Activated CD4-positive, alpha-beta memory T cell treated with anti-CD3 and anti-CD28 coated beads for 36 hours (primary cell): Measurements from ENCODE around the gene HNRNPLL. TPM values are rescaled to one million over a fixed set of nuclear protein-coding genes. Genes with fewer than 3 reads are reported as not detected.

Experiments used
- CTCF ChIA-PET: fragments of 350-600 bp; sonication (Branson Sonifier 250); formaldehyde crosslinking; loops from one replicate; lab custom pipeline; 2021; ENCODE audit warnings: antibody characterized with exemption, inconsistent platforms; lab: Charles Lee
- POLR2A ChIA-PET: fragments of 350-600 bp; sonication (Branson Sonifier 250); formaldehyde crosslinking; loops from one replicate; lab custom pipeline; 2021; ENCODE audit warnings: antibody characterized with exemption; lab: Charles Lee
- DNase-seq: peaks from one replicate; pipeline ENCODE4 v3.0.0-alpha.2; 2020
- H3K27ac Mint-ChIP-seq: one replicate; pipeline ENCODE4 v1.8.0; 2021; ENCODE audit warnings: mixed read lengths
- H3K27me3 Mint-ChIP-seq: one replicate; pipeline ENCODE4 v1.8.0; 2021; ENCODE audit warnings: mixed read lengths
- H3K36me3 Mint-ChIP-seq: one replicate; pipeline ENCODE4 v1.8.0; 2021; ENCODE audit warnings: mixed read lengths
- H3K4me1 Mint-ChIP-seq: one replicate; pipeline ENCODE4 v1.8.0; 2021; ENCODE audit warnings: low read depth, mixed read lengths
- H3K4me3 Mint-ChIP-seq: one replicate; pipeline ENCODE4 v1.8.0; 2021; ENCODE audit warnings: mild to moderate bottlenecking, mixed read lengths
- H3K9me3 Mint-ChIP-seq: one replicate; pipeline ENCODE4 v1.8.0; 2021; ENCODE audit warnings: mixed read lengths
- intact Hi-C: fragments of 100-400 bp; cut with micrococcal nuclease; formaldehyde crosslinking; loops from one replicate; pipeline ENCODE4 v1.15.1; 2023
- total RNA-seq, 2 experiments: library from RNA; stranded (reverse); gene quantifications; one replicate each; pipeline ENCODE4 v1.2.3, GENCODE V29; 2021

HNRNPLL gene
- total RNA-seq, 2 experiments from 2014 or later: 106 to 108 TPM

DNA sequence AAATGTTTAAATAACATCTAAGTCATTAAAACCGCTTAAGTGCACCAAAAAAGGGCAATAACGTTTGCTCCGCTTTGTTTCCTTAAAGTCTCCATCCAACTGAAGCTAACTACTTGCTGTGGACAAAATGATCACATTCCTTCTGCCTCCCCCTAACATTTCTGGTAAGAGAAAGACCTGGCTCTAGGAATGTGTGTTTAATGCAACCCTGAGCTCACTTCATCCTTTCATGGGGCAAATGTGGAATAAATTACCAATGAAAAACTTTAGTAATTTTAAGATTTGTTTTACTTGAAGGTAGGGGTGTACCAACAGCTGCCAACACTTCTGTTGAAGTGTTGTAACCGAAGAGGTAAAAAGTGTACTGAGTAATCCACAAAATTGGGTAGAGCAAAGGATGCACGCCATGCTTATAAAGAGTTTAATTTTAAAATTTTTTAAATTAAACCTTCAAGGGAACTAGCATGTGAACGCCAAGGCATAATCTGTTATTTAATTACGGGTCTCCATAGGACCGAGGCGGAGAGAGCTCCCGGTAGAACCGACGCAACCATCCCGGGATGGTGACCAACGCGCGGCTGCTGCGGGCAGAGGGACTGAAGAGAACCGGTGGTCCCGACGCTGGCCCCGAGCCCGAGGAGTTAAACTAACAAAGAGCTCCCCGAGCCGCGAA is 1.1 kb downstream of the HNRNPLL start:
- Mint-ChIP-seq H3K4me3 (peak overlapping the region; percentile 92), H3K27me3 (no peaks in the 10 kb centered on the region), H3K36me3 (peaks cover 40% of the 10 kb centered on the region), H3K4me1 (peaks cover 41% of the 10 kb centered on the region), H3K27ac (peak overlapping the region; percentile 90), H3K9me3 (no peaks in the 10 kb centered on the region)
- ChIA-PET CTCF (interaction anchor here (0.7 to 10.4 kb wide), 14 partner anchors 9 to 286 kb away, joined by 3 to 110 read pairs (median 6); partner anchors contain the start of gene GALM), POLR2A (interaction anchor here (0.6 to 16.1 kb wide), 20 partner anchors 9 to 146 kb away, joined by 3 to 483 read pairs (median 10); partner anchors contain the start of genes GALM and SRSF7)
- intact Hi-C loops: loop anchor here (2.0 to 5.0 kb wide), 2 partner anchors 65 to 526 kb away; no protein-coding TSS in a partner anchor
- no peak for DNase-seq

DNA sequence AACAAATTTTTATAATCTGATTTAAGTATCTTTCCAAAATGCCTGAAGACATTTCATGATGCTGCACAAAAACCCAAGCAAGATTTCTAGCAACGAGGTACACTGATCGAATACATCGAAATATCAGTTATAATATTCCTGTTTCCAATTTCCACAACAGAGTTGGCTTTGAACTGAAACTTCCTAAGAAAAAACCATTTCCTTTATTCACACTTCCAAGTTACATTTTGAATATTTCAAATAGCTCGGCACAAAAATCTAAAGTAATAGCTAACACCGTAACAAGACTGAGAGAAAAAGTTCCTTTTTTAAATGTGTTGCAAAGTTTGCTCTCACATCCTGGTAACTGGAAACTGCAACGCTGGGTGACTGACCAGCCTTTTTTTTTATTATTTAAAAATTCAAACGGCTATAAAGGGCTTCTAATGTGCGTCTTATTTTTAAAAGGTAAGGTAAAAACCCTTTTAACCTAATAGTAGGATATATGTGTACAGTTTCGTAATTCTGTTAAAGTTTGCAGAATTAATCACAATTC is 1.7 kb downstream of the HNRNPLL start:
- H3K4me1 Mint-ChIP-seq: peaks cover 47% of the 10 kb centered on the region
- POLR2A ChIA-PET: interaction anchor here (0.7 to 16.1 kb wide), 17 partner anchors 9 to 554 kb away, joined by 3 to 483 read pairs (median 15); partner anchors contain the start of genes GALM and SRSF7
- CTCF ChIA-PET: interaction anchor here (0.7 to 10.4 kb wide), 13 partner anchors 8 to 285 kb away, joined by 3 to 110 read pairs (median 6); partner anchors contain the start of gene GALM
- DNase-seq: no peak
- H3K9me3 Mint-ChIP-seq: no peaks in the 10 kb centered on the region
- intact Hi-C loops: loop anchor here (5.0 kb wide), 1 partner anchor 526 kb away; no protein-coding TSS in a partner anchor
- peak overlapping the region; percentile 90 for H3K27ac Mint-ChIP-seq
- peaks cover 42% of the 10 kb centered on the region for H3K36me3 Mint-ChIP-seq
- H3K4me3 Mint-ChIP-seq: peak overlapping the region; percentile 92
- H3K27me3 Mint-ChIP-seq: no peaks in the 10 kb centered on the region

DNA sequence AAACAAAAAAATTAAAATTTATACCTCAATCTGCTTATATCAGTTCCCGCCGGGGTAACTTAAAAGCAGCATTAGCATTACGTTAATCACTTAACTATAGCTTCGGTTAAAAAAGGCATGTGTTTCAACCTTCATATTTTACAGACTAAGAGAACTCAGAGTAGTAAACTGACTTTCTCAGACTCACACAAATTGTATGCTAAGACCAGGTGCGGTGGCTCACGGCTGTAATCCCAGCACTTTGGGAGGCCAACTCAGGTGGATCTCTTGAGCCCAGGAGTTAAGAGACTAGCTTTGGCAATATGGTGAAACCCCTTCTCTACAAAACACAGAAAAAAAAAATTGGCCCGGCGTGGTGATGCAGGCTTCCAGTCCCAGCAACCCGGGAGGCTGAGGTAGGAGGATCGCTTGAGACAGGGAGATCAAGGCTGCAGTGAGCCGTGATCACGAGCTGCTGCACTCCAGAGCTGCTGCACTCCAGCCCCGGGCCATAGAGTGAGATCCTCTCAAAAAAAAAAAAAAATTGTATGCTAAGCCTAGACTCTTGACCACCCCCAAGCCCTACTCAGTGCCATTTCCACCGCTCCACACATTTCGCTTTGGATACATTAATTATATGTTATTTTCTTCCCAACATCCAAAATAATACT is 2.4 kb downstream of the HNRNPLL start:
- peak overlapping the region; percentile 92 for H3K4me3 Mint-ChIP-seq
- peaks cover 45% of the 10 kb centered on the region for H3K36me3 Mint-ChIP-seq
- ChIA-PET POLR2A (interaction anchor here (0.7 to 16.1 kb wide), 14 partner anchors 8 to 555 kb away, joined by 3 to 483 read pairs (median 20); partner anchors contain the start of genes GALM and SRSF7), CTCF (interaction anchor here (1.3 to 10.4 kb wide), 10 partner anchors 7 to 123 kb away, joined by 3 to 110 read pairs (median 17); partner anchors contain the start of gene GALM)
- no peaks in the 10 kb centered on the region for H3K27me3 Mint-ChIP-seq
- H3K9me3 Mint-ChIP-seq: no peaks in the 10 kb centered on the region
- intact Hi-C loops: loop anchor here (5.0 kb wide), 1 partner anchor 527 kb away; no protein-coding TSS in a partner anchor
- peak; percentile 60 for DNase-seq
- H3K27ac Mint-ChIP-seq: peak overlapping the region; percentile 90
- peaks cover 47% of the 10 kb centered on the region for H3K4me1 Mint-ChIP-seq

DNA sequence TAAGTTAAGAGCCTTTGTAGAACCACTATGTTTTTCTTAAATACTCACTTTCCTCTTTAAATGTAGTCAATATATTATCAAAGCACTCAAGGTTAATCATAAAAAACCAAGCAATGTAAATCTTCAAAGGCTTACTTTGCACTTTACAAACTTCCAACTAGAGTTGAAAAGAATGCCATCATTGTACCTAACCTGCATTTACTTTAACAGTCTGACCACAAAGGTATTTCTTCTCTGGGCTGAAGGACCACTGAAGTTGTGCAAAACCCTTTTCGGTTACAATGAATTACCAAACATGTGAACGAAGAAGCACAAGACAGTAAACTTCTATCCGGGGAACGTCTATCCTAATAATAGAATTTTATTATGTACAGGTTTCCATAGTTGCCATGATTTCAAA is 3.0 kb downstream of the HNRNPLL start:
- Mint-ChIP-seq H3K27me3 (no peaks in the 10 kb centered on the region), H3K36me3 (peaks cover 45% of the 10 kb centered on the region), H3K4me1 (peaks cover 41% of the 10 kb centered on the region), H3K4me3 (peak overlapping the region; percentile 92), H3K9me3 (no peaks in the 10 kb centered on the region), H3K27ac (peak overlapping the region; percentile 90)
- DNase-seq: no peak
- POLR2A ChIA-PET: interaction anchor here (1.5 to 16.1 kb wide), 10 partner anchors 8 to 147 kb away, joined by 8 to 483 read pairs (median 30); partner anchors contain the start of genes GALM and SRSF7
- intact Hi-C loops: loop anchor here (5.0 kb wide), 1 partner anchor 528 kb away; no protein-coding TSS in a partner anchor
- CTCF ChIA-PET: interaction anchor here (1.3 to 10.4 kb wide), 8 partner anchors 9 to 125 kb away, joined by 3 to 110 read pairs (median 8); no protein-coding TSS in a partner anchor

DNA sequence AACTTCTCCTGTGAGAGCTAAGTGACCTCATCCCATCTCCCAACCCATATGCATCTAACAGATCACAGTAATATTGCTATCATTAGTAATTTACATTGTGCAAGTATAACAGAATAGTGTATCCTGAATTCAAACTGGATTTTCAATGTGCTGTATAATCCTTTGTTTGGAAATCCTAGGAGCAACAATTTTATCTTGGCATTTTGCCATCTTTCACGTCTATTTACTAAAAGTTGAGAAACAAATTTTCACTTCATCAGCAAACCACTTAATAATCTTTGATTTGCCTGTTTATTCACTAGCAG is 3.8 kb downstream of the HNRNPLL start:
- intact Hi-C loops: no loop called here
- ChIA-PET CTCF (interaction anchor here (0.8 to 10.4 kb wide), 10 partner anchors 9 to 149 kb away, joined by 3 to 110 read pairs (median 5); partner anchors contain the start of gene GALM), POLR2A (interaction anchor here (0.9 to 16.1 kb wide), 10 partner anchors 7 to 148 kb away, joined by 4 to 483 read pairs (median 22); partner anchors contain the start of genes GALM and SRSF7)
- no peaks in the 10 kb centered on the region for H3K9me3 Mint-ChIP-seq
- no peaks in the 10 kb centered on the region for H3K27me3 Mint-ChIP-seq
- H3K27ac Mint-ChIP-seq: peak overlapping the region; percentile 90
- peak overlapping the region; percentile 92 for H3K4me3 Mint-ChIP-seq
- peaks cover 38% of the 10 kb centered on the region for H3K4me1 Mint-ChIP-seq
- H3K36me3 Mint-ChIP-seq: peaks cover 45% of the 10 kb centered on the region
- DNase-seq: no peak

DNA sequence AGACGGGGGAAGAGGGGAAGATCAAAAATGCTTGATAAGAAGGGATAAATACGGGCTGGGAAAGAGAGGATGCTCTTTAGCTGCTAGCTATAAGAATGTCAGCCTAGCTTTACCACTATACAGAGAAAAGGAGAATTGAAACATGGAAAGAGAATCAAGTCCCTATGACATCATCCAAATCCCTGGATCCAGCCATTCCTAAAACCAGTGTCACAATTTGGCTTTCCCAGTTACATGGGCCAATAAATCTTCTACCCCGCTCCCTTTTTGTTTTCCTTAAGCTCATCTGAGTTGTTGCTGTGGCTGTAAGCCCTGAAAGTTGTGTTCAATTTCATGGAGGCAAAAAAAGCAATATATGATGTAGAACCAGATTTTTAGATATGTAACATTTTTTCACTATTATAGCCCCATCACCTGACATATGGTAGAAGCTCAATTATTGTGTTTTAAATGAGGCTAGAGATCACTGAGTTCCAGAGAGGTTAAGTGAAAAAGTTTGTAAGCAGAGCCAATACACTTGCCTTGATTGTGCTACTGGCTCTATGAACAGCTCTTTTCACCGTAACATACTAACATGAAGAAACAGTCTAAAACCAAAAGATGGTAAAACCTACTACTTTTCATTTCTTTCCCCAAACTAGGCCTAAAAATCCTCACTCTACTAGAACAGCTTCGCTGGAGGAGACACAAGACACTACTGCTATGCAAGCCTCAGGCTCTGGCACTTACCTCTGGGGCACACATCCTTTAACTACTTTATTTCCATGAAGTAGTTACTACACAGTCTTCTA is 4.3 kb downstream of the HNRNPLL start:
- H3K4me3 Mint-ChIP-seq: peak overlapping the region; percentile 92
- POLR2A ChIA-PET: interaction anchor here (0.7 to 16.1 kb wide), 19 partner anchors 6 to 149 kb away, joined by 3 to 483 read pairs (median 4); partner anchors contain the start of genes GALM and SRSF7
- peaks cover 45% of the 10 kb centered on the region for H3K36me3 Mint-ChIP-seq
- peak; percentile 39 for DNase-seq
- intact Hi-C loops: no loop called here
- no peaks in the 10 kb centered on the region for H3K27me3 Mint-ChIP-seq
- no peaks in the 10 kb centered on the region for H3K9me3 Mint-ChIP-seq
- CTCF ChIA-PET: interaction anchor here (0.8 to 10.4 kb wide), 11 partner anchors 8 to 149 kb away, joined by 3 to 110 read pairs (median 5); partner anchors contain the start of gene GALM
- H3K27ac Mint-ChIP-seq: peak overlapping the region; percentile 90
- peaks cover 38% of the 10 kb centered on the region for H3K4me1 Mint-ChIP-seq

DNA sequence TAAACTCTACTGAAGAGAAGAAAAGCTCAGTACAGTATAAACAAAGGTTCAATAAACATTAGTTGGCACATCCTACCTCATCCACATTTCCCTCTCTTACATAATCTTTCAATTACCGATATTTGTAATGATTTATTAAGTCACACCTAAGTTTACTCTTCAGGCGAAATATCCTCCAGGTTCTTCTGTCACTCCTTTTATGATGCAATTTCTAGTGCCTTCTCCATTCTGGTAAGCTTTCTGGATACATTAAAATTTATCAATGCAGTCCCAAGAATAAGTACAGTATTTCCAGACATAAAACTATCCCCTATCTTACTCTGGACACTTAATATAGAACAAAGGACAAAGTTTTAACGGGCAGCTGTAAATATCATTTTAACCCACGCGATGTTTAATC is 5.6 kb downstream of the HNRNPLL start:
- peak overlapping the region; percentile 90 for H3K27ac Mint-ChIP-seq
- DNase-seq: no peak
- intact Hi-C loops: no loop called here
- peaks cover 48% of the 10 kb centered on the region for H3K4me1 Mint-ChIP-seq
- H3K4me3 Mint-ChIP-seq: peak overlapping the region; percentile 92
- ChIA-PET POLR2A (interaction anchor here (1.2 to 16.1 kb wide), 9 partner anchors 11 to 150 kb away, joined by 3 to 483 read pairs (median 13); partner anchors contain the start of genes GALM and SRSF7), CTCF (interaction anchor here (0.7 to 10.4 kb wide), 4 partner anchors 9 to 62 kb away, joined by 3 to 110 read pairs (median 4); no protein-coding TSS in a partner anchor)
- H3K9me3 Mint-ChIP-seq: no peaks in the 10 kb centered on the region
- H3K27me3 Mint-ChIP-seq: no peaks in the 10 kb centered on the region
- H3K36me3 Mint-ChIP-seq: peaks cover 48% of the 10 kb centered on the region

DNA sequence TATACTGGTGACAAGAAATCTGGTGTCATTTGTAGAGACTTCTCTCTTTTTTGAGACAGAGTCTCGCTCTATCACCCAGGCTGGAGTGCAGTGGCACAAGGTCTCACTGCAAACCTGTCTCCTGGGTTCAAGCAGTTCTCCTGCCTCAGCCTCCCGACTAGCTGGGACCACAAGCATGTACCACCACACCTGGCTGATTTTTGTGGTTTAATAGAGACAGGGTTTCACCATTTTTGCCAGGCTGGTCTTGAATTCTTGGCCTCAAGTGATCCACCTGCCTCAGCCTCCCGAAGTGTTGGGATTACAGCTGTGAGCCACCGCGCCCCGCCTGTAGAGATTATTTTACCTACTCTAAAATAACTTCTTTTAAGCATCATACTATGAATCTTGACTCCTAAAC is 6.5 kb downstream of the HNRNPLL start:
- Mint-ChIP-seq H3K27me3 (no peaks in the 10 kb centered on the region), H3K4me3 (peak overlapping the region; percentile 92), H3K36me3 (peaks cover 47% of the 10 kb centered on the region), H3K4me1 (peaks cover 51% of the 10 kb centered on the region), H3K9me3 (no peaks in the 10 kb centered on the region), H3K27ac (peak overlapping the region; percentile 90)
- CTCF ChIA-PET: interaction anchor here (0.6 to 10.4 kb wide), 5 partner anchors 8 to 128 kb away, joined by 3 to 110 read pairs (median 4); no protein-coding TSS in a partner anchor
- no peak for DNase-seq
- intact Hi-C loops: no loop called here
- POLR2A ChIA-PET: interaction anchor here (0.9 to 16.1 kb wide), 7 partner anchors 12 to 151 kb away, joined by 3 to 483 read pairs (median 5); partner anchors contain the start of genes GALM and SRSF7

DNA sequence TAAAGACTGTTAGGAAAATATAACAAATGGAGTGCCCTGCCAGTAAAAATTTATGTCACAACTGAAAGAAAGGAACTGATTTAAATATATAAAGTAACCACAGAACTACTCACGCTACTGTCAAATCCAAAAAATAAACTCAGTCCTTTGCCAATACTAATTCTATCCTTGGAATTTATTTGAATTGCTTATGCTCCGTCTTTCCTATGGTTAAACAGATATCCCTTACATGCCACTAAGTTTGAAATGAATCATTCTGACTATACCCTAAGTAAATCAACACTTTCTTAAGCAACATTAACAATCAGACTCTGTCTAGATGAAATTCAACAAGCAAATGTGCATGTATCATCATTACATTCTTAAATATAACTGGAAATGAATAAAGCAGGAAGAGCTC is 9.8 kb downstream of the HNRNPLL start:
- peak overlapping the region; percentile 59 for H3K4me3 Mint-ChIP-seq
- ChIA-PET CTCF (interaction anchor here (1.2 to 1.7 kb wide), 3 partner anchors 9 to 11 kb away, joined by 3 to 5 read pairs (median 4); no protein-coding TSS in a partner anchor), POLR2A (interaction anchor here (0.8 to 16.1 kb wide), 4 partner anchors 8 to 154 kb away, joined by 3 to 483 read pairs (median 133); partner anchors contain the start of genes GALM, HNRNPLL and SRSF7)
- H3K4me1 Mint-ChIP-seq: peaks cover 66% of the 10 kb centered on the region
- H3K36me3 Mint-ChIP-seq: peaks cover 43% of the 10 kb centered on the region
- peak overlapping the region; percentile 82 for H3K27ac Mint-ChIP-seq
- H3K27me3 Mint-ChIP-seq: no peaks in the 10 kb centered on the region
- H3K9me3 Mint-ChIP-seq: peaks cover under 1% of the 10 kb centered on the region
- DNase-seq: no peak
- intact Hi-C loops: loop anchor here (2.0 kb wide), 1 partner anchor 50 kb away; no protein-coding TSS in a partner anchor

DNA sequence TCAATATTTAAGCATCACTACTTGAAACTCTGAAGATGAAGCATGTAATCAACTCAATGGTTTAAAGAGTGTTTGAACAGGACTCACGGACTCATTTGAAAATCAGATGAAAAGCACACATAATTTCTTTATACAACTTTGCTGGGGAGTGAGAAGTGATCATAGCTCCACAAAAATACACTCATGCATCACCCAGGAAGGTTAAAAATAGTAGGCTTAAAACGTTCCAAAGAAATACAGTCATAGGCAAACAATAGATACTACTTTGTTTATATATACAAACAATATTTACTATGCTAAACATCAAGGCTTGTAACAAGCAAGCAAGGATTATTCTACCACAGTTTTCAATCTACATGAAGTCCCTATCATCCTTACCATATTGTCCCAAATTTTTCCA is 11.6 kb downstream of the HNRNPLL start:
- ChIA-PET CTCF (interaction anchor here (0.7 to 3.7 kb wide), 10 partner anchors 10 to 153 kb away, joined by 3 to 30 read pairs (median 4); partner anchors contain the start of gene HNRNPLL), POLR2A (interaction anchor here (1.0 to 16.1 kb wide), 5 partner anchors 10 to 156 kb away, joined by 3 to 483 read pairs (median 3); partner anchors contain the start of genes HNRNPLL and SRSF7)
- Mint-ChIP-seq H3K9me3 (peaks cover 3% of the 10 kb centered on the region), H3K36me3 (peaks cover 48% of the 10 kb centered on the region), H3K27me3 (no peaks in the 10 kb centered on the region), H3K4me3 (peak overlapping the region; percentile 63), H3K27ac (peak overlapping the region; percentile 77), H3K4me1 (peaks cover 68% of the 10 kb centered on the region)
- no peak for DNase-seq
- intact Hi-C loops: no loop called here
